ENCODE results near the gene GNPTG.

GNPTG gene

DNA sequence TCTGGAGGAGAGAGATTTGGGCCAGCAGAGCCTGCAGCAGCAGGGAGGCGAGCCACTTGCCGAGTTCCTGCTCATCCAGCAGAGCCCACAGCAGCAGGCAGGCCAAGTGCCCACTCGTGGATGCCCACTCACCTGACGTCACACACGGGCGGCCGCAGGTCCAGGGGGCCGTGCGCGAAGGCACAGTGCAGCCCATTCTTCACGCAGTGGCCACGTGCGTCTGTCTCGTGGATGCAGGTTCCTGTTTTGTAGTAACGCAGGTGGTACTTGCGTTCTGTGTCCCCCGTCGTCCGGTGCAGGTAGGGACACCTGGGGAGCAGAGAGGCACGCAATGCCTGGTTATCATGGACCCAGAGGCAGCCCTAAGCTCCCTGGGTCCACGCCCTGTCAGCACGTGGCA lies 51.3 kb downstream of the GNPTG start:
- FAIRE-seq, result no peak
- DNase-seq (ENCODE audit: insufficient read length, low spot score), result no peak
- TF ChIP-seq POLR2A (IDR thresholded peaks at IDR 0.05; ENCODE audit: low read depth, low read length), result no peak

DNA sequence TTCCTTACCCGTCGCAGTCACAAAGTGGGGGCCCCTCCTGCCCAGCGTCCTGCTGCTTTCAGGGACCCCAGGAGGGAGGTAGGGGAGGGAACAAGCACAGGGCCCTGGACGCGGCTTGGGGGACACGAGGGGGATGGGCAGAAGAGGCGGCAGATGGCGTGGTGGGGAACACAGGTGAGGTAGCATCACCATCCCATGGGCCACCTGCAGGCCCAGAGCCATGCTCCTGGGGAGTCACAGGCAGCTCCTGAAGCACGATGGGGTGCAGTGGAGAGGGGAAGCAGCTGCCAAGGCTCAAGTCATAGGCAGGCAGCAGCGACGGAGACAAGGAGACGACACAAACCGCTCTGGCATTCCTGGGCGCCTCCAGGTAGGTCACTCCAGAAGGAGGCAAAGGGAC lies 52.0 kb downstream of the GNPTG start:
- no peak for TF ChIP-seq POLR2A (IDR thresholded peaks at IDR 0.05; ENCODE audit: low read depth, low read length)
- FAIRE-seq, result no peak
- no peak for DNase-seq (ENCODE audit: insufficient read length, low spot score)

- no peak for TF ChIP-seq POLR2A (IDR thresholded peaks at IDR 0.05; ENCODE audit: low read depth, low read length)
- DNase-seq (ENCODE audit: insufficient read length, low spot score), result no peak
- no peak for FAIRE-seq
Observed at GRCh38 chr16:1407753-1408152, 56.0 kb downstream of the GNPTG start.

GRCh38 chr16:1408171-1408837 lies 56.6 kb downstream of the GNPTG start:
- DNase-seq (ENCODE audit: insufficient read length, low spot score), result peak; percentile 93
- peak; percentile 40 for TF ChIP-seq POLR2A (IDR thresholded peaks at IDR 0.05; ENCODE audit: low read depth, low read length)
- no peak for FAIRE-seq

DNA sequence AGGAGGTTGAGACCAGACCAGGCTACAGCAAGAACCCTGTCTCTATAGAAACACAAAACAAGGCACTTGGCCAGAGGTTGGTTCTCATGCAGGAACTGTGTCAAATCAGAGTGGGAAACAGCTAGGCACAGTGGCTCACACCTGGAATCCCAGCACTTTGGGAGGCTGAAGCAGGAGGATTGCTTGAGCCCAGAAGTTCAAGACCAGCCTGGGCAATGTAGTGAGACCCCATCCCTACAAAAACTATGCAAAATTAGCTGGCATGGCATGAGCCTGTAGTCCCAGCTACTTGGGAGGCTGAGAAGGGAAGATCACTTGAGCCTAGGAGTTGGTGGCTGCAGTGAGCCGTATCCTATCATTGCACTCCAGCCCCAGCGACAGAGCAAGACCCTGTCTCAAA lies 61.1 kb downstream of the GNPTG start:
- DNase-seq (ENCODE audit: insufficient read length, low spot score) (no peak), FAIRE-seq (no peak)
- no peak for TF ChIP-seq POLR2A (IDR thresholded peaks at IDR 0.05; ENCODE audit: low read depth, low read length)
